HK-2 (cell line): ENCODE measurements around the gene GNPDA1.
A peak's percentile ranks its signal among the peaks of the same experiment; 100 is the strongest.

ENCODE experiments used
- DNase-seq: peaks from one replicate; pipeline ENCODE4 v3.0.0-alpha.2; 2018; ENCODE audit not compliant: unreplicated experiment

GNPDA1 gene

DNA sequence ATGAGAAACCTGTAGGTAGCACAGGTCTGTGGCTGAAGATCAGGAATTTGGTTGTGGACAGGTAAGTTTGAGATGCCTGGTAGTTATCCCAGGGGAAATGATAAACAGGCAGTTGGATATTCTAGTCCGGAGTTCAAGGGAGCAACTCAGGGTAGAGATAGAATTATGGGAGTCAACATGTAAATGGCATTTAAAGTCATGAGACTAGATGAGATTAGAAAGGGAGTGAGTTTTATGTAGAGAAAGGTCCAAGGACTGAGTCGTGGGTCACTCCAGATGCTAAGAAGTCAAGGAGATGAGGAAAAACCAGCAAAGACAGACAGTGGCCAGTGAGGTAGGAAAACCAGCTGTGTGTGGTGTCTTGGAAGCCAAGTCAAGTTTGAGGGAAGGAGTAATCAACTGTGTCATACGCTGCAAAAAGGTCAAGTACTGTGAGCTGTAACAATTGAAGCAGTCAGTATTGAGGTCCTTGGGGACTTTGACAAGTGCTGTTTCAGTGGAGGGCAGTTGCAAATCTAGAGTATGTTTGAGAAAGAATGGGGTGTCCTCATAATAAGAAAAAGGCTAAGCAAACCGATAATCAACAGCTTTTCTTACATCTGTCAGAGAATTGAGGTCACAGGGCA lies 18.2 kb downstream of the GNPDA1 start:
- no peak for DNase-seq

DNA sequence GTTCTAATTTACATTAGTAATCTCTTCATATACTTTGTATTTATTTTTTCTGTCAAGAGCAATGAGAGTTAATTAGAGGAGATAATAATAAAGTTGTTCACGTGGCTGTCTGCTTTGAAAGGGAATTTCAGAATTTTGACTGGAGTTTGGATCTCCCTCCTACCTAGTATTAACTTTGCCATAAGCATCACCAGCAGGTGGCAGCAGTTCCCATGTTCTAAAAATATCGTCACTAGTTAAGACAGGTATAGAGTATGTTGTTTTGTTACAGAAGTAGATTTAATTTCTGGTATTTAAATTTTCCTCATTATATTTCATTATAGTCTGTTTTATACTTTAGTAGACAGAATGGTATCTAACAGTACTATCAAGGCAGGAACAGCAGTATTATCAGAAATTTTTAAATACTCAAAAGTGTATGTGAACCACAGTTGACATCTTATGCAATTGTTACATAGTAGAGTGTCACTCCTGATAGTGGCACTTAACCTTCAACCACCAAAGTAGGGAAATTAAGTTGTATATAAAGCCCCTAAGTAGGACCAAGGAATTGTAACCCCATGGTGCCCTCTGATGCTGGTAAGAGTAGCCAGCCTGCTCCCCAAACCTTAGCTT lies 20.4 kb downstream of the GNPDA1 start:
- peak; percentile 32 for DNase-seq

DNA sequence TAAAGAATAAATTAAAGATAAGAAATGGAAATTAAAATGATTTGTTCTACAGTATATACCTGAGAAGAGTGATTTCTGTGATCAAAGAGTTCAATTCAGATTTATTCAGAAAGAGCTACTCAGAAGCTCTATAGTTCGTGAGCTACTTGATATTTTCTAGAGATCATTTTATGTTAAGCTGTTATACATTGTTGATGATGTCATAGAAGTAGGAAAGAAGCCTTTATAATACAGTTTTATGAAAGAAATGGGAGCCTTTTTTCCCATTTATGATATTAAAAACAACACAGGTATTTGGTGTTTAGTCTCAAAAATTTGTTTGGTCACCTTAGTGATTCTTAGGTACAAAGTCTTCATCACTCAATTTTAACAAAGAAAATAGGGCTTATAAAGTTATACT lies 23.1 kb downstream of the GNPDA1 start:
- no peak for DNase-seq

GRCh38 chr5:141986072-141986471 lies 26.8 kb downstream of the GNPDA1 start:
- DNase-seq: no peak

GRCh38 chr5:141982626-141983025 lies 30.2 kb downstream of the GNPDA1 start:
- no peak for DNase-seq

DNA sequence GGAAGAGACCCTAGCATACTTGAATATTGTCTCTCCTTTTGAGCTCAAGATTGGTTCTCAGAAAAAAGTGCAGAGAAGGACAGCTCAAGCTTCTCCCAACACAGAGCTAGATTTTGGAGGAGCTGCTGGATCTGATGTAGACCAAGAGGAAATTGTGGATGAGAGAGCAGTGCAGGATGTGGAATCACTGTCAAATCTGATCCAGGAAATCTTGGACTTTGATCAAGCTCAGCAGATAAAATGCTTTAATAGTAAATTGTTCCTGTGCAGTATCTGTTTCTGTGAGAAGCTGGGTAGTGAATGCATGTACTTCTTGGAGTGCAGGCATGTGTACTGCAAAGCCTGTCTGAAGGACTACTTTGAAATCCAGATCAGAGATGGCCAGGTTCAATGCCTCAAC lies 34.4 kb downstream of the GNPDA1 start:
- no peak for DNase-seq

- no peak for DNase-seq
These were observed 36.7 kb downstream of the GNPDA1 start for GRCh38 chr5:141976176-141976575.

DNA sequence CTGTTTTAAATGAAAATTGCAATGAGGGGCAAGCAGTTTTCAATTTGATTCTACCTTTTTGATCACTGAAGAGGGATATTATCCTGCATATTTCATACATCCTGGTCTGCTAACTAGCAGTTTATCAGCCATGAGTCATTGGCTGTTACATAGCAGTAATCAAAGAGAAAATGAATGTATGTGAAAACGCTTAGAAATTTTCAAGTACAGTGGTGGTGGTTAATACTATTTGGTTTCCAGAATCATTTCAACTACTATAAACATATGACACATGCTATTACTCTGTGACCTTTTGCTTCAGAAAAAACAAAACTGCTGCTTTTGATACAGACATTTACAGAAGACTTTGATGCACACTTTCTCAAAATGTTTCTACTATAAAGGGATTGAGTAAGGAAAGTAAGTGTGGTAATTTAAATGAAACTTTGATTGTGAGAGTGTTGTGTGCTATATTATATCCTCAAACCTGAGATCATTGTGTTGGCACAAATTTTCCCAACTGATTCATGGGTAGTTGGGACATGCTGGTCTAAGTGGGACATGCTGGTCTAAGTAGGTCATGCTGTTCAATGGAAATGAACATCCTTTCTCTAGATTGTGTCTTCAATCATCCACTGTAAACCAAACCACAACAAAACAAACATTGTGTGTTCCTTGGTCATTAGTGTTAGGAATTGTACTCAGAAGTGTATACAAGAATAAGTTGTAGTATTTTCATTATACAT lies 38.8 kb downstream of the GNPDA1 start:
- no peak for DNase-seq

DNA sequence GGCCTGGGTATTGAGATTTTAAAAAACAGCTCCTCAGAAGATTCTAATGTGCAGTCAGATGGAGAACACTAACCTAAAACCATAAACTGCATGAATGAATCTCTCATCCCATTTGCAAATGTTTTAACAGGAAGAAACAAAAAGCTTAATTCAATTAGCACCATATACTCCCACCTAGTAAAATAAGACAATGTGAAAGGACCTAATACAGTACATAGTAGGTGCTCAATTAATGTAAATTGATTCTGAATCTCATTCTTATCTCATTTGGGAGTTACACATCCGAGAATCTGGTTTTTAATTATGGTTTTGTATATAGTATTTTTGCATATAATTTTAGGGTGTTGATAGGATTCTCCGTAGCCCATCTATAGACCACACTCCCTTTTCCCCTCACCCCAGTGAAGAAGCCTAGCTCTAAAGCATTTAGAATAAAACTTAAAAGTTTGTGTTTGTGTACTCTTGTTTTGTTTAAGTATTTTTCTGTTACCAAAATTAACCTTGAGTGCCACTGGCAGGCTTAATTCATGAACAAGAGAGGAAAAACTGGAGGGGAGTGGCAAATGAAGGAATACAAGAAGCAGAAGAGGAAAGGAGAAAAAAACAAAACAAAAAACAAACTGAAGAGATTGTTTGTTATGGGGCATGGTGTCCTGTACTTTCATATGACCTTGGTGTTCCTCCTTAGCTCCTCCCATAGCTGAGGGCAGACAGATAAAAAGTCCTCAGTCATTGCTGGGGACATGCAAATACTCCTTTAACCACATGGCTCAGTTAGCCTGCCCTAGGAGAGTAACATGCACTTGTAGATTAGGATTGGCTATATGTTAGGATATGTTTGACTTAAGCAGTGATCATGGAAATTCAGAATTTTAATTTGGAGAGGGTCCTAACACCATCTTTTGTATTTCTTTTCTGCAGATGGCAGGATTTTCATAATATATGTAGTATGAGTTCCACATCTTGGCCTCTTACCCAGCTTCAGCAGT lies 42.8 kb downstream of the GNPDA1 start:
- no peak for DNase-seq

DNA sequence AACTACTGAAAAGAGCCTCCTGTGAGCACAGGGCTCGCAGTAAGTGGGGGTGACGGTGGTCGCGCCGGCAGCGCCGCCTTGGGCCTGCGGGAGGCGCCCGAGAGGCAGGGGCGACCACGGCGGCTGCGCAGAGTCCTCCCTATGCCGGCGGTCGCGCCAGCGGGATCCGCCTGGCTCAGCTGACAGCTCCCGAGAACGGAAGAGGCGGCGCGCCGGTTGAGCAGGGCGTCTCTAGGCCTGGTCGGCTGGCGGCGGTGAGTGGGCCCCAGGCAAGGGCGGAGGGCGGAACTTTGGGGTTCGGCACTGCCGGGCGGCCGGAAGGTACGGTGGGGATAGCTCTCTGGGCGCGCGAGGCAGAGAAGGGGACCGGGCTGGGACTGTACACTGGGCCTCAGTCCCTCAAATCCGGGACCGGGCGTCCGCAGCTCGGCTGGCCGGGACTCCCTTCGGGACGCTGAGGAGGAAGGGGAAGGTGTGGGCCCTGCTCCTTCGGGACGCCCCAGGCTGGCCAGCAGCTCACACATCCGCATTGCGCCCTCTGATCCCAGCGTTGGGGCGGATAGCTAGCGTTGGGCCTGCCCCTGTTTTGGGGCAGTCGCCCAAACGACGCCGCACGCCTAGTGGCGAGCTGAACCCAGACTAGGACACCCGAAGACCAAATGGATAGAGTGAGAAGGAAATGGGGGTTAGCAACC lies 43.8 kb downstream of the GNPDA1 start, which contains the start of gene RNF14:
TSS of gene RNF14 (plus strand) at position 192 of the 695 bp plus-strand sequence. CDS start 4,484 bp downstream, outside the sequence.
- DNase-seq: peak; percentile 89

- no peak for DNase-seq
These were observed 45.9 kb downstream of the GNPDA1 start for GRCh38 chr5:141966963-141967333.

DNA sequence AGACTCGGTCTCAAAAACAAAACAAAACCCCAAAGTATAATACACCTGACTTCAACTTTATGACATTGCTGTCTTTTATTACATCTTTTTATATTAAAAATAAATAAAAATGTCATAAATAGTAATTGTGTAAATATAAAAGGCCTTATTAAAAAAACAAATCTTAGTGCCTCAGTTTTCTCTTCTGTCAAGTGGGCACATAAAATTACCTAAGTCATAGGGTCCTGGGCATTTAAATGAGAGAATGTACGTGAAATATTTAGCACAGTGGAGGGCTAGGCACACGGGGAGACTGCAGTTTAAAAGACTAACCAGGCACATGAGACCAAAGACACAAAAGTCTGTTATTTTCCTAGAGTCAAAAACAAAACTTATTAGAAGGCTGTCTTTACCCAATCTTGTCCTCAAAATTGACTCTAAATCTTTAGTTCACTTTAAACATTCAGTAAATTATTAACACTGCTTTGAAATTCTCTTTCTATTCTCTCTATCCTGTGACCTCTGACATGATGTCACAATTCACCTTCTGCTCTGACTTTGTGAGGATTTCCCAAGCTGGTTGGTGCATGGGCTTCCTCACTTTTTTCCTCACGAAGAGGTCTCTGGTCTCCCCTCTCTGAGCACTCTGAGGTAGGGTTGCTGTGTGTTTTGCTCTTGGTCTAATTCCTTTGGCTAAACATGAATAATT lies 46.4 kb downstream of the GNPDA1 start:
- no peak for DNase-seq

DNA sequence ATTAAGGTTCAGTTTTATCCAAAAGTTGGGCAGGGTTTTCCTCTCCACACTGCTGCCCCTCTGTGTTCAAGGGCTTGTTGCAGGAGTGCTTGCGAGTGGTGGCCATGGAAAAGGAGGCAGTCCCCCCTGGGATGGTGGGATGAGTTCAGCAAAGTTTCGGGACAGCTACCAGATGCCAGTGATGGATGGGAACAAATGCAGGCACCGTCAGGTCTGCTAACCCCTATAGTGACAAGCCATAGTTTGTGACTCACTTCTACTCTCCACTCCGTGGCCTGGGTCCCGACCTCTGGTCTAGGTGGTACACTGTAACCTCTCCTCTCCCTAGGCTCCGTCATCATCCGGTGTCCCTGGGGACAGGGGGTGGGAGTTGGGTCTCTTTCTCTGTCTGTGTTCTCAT lies 47.8 kb downstream of the GNPDA1 start:
- no peak for DNase-seq

- DNase-seq: no peak
These were observed 49.1 kb downstream of the GNPDA1 start for GRCh38 chr5:141963701-141964100.

DNA sequence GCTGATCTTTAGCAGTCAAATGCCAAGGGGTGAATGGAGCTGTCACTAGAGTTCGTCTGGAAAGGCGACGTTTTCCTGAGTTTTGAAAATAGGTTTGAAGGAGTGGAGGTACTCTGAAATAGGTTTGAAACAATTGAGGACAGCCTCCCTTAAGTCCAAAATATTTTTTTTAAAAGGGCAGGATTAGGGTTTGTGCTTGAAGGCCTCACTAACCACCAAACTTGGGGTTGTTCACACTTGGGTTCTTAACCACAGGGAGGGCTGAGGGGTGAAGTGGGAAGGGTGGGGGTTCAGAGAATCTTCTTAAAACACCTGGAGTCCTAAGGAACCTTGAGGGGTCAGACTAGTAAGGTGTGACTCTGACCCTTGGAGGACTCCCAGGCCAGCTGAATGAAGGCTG lies 51.4 kb downstream of the GNPDA1 start:
- no peak for DNase-seq

DNA sequence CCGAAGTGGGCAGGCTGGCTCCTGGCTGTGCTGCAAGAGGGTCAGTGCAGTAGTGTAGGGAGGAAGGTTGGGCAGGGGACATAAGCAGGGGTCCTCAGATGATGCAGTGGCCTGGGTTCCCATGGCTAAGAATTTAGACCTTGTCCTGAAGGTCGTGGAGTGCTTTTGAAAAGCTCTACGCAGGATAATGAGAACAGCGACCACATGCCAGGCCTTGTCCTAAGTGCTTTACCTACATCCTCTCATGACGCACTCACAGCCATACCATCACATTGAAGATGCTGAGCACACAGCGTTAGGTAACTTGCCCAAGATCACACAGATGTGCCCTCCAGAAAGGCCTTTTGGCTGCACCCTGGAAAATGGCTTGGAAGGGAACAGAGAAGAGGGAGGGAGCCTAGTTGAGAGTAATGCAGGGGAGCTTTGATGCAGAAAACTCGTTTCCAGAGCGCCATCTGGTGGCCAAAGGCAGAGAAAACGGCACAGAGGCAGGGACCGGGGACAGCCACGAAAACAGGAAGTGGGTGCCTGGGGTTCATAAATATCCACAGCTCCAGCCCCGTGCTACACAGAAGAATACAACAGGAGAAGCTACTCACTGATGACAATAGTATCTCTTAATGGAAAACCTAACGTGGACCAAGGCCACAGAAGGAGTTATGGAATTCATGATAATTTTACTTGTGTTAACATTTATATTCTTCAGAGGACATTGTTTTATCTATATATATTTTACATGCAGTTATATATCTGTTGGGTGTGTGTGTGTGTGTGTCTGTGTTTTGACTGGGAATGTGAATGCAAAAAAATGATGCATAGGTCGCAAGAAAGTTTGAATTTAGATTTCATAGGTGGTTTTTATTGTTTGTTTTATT lies 52.1 kb downstream of the GNPDA1 start:
- DNase-seq: peak; percentile 77

DNA sequence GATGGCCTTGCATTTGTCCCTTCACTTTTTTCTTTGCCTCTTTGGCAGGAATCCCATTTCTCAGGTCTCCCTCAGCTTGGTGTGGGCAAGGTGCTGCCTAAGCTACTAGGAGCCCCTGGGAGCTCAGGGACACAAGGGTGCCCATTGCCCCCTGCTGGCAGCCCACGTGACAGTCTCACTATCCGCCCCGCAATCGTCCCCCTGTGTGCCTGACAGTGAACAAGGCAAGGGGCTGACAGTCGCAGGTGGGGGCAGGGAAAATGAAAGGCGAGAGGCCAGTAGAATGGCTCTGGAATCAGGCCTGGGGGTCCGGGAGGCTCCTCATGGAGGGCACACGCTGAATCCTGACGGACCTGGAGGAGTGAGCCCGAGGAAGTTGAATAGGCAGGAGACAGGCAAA lies 52.8 kb downstream of the GNPDA1 start:
- no peak for DNase-seq

DNA sequence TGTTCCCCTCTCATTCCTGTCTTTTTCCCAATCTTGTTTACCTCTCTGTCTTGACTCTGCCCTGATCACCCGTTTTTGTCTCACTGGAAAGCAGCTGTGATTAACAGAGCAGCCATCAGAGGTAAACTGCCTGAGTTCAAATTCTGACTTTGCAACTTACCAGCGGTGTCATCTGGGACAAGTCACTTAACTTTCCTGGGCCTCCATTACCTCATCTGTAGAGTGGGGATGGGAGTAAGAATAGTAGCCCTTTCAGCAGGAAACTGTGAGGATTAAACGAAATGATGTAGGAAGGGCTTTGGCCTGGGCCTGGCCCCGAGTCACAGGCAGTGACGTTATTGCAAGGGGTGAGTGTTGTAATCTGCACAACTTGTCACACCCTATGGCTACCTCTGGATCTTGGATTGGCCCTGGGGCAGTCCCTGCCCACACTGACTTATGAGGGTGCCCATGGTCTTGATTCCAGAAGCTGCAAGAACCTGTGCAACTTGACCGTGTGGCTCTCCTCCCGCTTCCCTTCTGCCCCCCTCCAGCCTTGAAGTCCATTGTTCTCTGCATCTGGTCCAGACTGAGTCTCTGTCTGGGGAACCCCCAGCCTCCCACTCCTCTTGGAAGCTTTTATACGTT lies 54.2 kb downstream of the GNPDA1 start:
- DNase-seq: no peak

GRCh38 chr5:141958113-141958512 lies 54.7 kb downstream of the GNPDA1 start, which contains the start of gene PCDH12:
Gene PCDH12 (minus strand): TSS chr5:141958202. CDS start chr5:141957851, 351 bp downstream.
- DNase-seq: no peak
